HG02981 (cell line): ENCODE measurements around the gene MEPCE.

ENCODE experiments used
- ATAC-seq: cut with Tn5 transposase; IDR thresholded peaks from one replicate; pipeline ENCODE4 v1.9.1; 2021; ENCODE audit warnings: mild to moderate bottlenecking, moderate library complexity; ENCODE audit not compliant: unreplicated experiment

The MEPCE gene

GRCh38 chr7:100482728-100483089 is 53.1 kb downstream of the MEPCE start:
- no peak for ATAC-seq

GRCh38 chr7:100483090-100483721 is 53.6 kb downstream of the MEPCE start:
- peak; percentile 41 for ATAC-seq
